ENCODE measurements around the gene GTF3A.

DNA sequence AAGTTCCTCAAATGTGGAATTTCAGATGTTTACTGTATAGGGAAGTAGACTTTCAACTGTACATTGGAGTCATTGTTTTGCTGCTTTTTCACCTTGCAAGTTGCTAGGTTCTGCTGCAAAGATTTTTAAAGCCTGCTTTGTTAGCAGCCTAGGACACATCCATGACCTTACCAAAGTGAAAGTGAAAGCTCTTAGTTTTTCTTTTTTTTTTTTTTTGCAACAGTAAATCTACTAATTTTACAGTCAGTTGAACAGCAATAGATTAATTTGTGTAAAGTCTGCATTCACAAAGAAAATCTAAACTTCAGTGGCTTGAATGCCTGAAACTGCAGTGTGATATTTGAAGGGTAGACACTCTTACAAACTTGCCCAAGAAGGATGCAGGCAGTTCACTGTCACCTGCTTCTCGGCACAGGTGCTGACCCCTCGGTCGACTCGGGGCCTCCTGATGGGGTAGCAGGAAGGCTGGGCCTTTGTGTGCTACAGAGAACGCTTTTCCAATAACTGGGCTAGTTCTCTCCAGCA, 31.0 kb downstream of the GTF3A start:
- TF ChIP-seq CTCF (conservative IDR thresholded peaks at IDR 0.05; ENCODE audit: low read depth in 2 of 2) (no peak), EZH2 (IDR thresholded peaks at IDR 0.05; ENCODE audit: low read depth, unreplicated experiment) (no peak)

Measured in GM23338 (cell line).